Measurements from ENCODE around the gene ABHD2.

The ABHD2 gene

DNA sequence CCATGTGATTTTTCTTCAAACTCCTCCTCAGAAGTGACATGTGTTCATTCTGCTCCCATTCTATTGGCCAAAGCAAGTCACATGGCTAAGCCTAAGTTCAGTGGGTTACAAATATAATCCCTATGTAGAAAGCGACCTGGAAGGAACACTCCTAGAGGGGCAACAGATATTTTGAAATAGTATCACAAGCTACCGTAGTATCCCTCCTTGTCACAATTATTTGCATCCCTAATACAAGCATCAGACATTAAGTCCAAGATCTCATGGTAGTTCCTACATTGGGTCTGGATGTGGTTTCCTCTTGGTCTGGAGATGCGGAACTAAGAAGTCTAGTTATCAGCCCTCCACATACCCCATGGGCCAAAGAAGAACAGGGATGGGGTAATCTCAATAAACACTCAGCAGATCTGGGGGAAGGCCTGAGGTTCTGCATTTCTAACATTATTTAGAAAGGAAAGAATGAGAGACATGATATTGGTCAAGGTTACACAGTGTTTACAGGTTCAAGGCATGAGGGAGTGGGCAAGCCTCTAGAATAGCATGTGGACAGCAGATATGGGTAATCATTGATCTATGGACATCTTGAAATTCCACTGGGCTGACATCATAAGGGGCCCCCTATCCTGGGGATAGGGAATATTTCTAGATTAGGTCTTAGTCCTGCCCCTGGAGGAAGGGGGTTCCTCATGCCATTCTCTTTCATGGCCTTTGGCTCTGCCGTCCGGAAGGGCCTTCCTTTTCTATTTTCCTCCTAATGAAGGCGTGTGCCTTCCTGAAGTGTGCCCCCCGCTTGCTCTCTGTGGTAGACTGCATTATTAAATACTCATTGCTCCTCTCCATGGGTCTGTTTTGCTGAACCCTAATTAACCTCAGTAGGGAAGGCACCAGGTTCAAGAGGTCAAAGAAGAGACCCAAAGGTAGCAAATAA, 17.8 kb upstream of the ABHD2 start:
- POLR2A ChIA-PET = no interaction called here
- Histone ChIP-seq H3K36me3 (ENCODE audit: control insufficient read depth in 2 of 2, insufficient read depth in 1 of 2, low read length in 2 of 2) (no peaks in the 10 kb centered on the region), H3K27ac (ENCODE audit: extremely low read depth, low read depth, low read length) (no peak overlapping the region), H3K9me3 (ENCODE audit: control insufficient read depth, insufficient read depth, low read depth, low read length) (no peaks in the 10 kb centered on the region), H3K4me1 (ENCODE audit: control insufficient read depth, insufficient read depth, low read length) (no peaks in the 10 kb centered on the region), H3K4me3 (ENCODE audit: low read depth, low read length) (no peak overlapping the region)
- TF ChIP-seq GLI4 (tag by site-specific recombination; IDR thresholded peaks at IDR 0.05) (no peak), ZBTB8A (tag by site-specific recombination; IDR thresholded peaks at IDR 0.05) (no peak), ZBTB48 (tag by site-specific recombination; IDR thresholded peaks at IDR 0.05) (no peak), ZFP41 (tag by site-specific recombination; IDR thresholded peaks at IDR 0.05; ENCODE audit: borderline replicate concordance) (no peak), ZNF416 (tag by site-specific recombination; IDR thresholded peaks at IDR 0.05) (no peak), ZNF335 (tag by site-specific recombination; conservative IDR thresholded peaks at IDR 0.05) (no peak), ZNF138 (tag by site-specific recombination; IDR thresholded peaks at IDR 0.05; ENCODE audit: borderline replicate concordance) (no peak), ZNF555 (tag by site-specific recombination; conservative IDR thresholded peaks at IDR 0.05) (no peak), ZNF548 (tag by site-specific recombination; IDR thresholded peaks at IDR 0.05) (no peak)
- TF ChIP-seq, protein P1, sequence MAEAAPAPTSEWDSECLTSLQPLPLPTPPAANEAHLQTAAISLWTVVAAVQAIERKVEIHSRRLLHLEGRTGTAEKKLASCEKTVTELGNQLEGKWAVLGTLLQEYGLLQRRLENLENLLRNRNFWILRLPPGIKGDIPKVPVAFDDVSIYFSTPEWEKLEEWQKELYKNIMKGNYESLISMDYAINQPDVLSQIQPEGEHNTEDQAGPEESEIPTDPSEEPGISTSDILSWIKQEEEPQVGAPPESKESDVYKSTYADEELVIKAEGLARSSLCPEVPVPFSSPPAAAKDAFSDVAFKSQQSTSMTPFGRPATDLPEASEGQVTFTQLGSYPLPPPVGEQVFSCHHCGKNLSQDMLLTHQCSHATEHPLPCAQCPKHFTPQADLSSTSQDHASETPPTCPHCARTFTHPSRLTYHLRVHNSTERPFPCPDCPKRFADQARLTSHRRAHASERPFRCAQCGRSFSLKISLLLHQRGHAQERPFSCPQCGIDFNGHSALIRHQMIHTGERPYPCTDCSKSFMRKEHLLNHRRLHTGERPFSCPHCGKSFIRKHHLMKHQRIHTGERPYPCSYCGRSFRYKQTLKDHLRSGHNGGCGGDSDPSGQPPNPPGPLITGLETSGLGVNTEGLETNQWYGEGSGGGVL (tag by site-specific recombination; IDR thresholded peaks at IDR 0.05) = no peak
- TF ChIP-seq, protein P2, sequence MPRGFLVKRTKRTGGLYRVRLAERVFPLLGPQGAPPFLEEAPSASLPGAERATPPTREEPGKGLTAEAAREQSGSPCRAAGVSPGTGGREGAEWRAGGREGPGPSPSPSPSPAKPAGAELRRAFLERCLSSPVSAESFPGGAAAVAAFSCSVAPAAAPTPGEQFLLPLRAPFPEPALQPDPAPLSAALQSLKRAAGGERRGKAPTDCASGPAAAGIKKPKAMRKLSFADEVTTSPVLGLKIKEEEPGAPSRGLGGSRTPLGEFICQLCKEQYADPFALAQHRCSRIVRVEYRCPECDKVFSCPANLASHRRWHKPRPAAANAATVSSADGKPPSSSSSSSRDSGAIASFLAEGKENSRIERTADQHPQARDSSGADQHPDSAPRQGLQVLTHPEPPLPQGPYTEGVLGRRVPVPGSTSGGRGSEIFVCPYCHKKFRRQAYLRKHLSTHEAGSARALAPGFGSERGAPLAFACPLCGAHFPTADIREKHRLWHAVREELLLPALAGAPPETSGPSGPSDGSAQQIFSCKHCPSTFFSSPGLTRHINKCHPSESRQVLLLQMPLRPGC (tag by site-specific recombination; IDR thresholded peaks at IDR 0.05) = no peak
- CTCF ChIA-PET = no interaction called here

DNA sequence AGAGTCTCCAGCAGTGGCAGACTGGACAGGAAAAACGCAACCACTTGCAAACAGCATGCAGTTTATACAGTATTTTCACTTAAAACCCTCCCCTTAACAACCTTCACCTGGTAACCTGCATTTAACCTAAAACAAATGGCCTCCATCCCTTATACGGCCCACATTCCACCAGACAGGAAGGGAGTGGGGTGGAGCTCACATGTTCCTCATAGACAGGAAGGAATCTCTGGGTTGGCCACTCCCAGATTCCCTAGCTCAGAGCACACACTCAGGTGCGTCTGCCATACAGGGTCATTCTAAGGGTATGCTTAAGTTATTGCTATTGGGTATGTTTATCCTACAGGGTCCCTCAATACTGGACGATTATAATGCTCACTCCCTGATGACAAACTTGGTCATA, 16.8 kb upstream of the ABHD2 start:
- POLR2A ChIA-PET = interaction anchor here (0.6 to 2.5 kb wide), 2 partner anchors 8 to 17 kb away, joined by 4 to 8 read pairs; partner anchors contain the start of gene ABHD2
- Histone ChIP-seq H3K36me3 (ENCODE audit: control insufficient read depth in 2 of 2, insufficient read depth in 1 of 2, low read length in 2 of 2) (no peaks in the 10 kb centered on the region), H3K27ac (ENCODE audit: extremely low read depth, low read depth, low read length) (no peak overlapping the region), H3K4me3 (ENCODE audit: low read depth, low read length) (no peak overlapping the region), H3K4me1 (ENCODE audit: control insufficient read depth, insufficient read depth, low read length) (no peaks in the 10 kb centered on the region), H3K9me3 (ENCODE audit: control insufficient read depth, insufficient read depth, low read depth, low read length) (no peaks in the 10 kb centered on the region)
- CTCF ChIA-PET = interaction anchor here (0.6 to 2.6 kb wide), 5 partner anchors 14 to 702 kb away, joined by 3 to 27 read pairs (median 4); no protein-coding TSS in a partner anchor
- no peak for TF ChIP-seq SALL2 (tag by site-specific recombination; IDR thresholded peaks at IDR 0.05; ENCODE audit: borderline replicate concordance)
- TF ChIP-seq, protein P3, sequence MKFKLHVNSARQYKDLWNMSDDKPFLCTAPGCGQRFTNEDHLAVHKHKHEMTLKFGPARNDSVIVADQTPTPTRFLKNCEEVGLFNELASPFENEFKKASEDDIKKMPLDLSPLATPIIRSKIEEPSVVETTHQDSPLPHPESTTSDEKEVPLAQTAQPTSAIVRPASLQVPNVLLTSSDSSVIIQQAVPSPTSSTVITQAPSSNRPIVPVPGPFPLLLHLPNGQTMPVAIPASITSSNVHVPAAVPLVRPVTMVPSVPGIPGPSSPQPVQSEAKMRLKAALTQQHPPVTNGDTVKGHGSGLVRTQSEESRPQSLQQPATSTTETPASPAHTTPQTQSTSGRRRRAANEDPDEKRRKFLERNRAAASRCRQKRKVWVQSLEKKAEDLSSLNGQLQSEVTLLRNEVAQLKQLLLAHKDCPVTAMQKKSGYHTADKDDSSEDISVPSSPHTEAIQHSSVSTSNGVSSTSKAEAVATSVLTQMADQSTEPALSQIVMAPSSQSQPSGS (tag by site-specific recombination; IDR thresholded peaks at IDR 0.05; ENCODE audit: low read depth) = no peak
- TF ChIP-seq, protein P4, sequence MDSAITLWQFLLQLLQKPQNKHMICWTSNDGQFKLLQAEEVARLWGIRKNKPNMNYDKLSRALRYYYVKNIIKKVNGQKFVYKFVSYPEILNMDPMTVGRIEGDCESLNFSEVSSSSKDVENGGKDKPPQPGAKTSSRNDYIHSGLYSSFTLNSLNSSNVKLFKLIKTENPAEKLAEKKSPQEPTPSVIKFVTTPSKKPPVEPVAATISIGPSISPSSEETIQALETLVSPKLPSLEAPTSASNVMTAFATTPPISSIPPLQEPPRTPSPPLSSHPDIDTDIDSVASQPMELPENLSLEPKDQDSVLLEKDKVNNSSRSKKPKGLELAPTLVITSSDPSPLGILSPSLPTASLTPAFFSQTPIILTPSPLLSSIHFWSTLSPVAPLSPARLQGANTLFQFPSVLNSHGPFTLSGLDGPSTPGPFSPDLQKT (IDR thresholded peaks at IDR 0.05; ENCODE audit: borderline replicate concordance, low read depth, low read length) = no peak
- TF ChIP-seq WT1 (tag by site-specific recombination; IDR thresholded peaks at IDR 0.05) = no peak
- no peak for TF ChIP-seq ZNF174 (tag by site-specific recombination; IDR thresholded peaks at IDR 0.05)
- TF ChIP-seq ZNF394 (tag by site-specific recombination; IDR thresholded peaks at IDR 0.05; ENCODE audit: borderline replicate concordance) = no peak
- no peak for TF ChIP-seq GFI1B (tag by site-specific recombination; IDR thresholded peaks at IDR 0.05)
- no peak for TF ChIP-seq ZNF658 (tag by site-specific recombination; IDR thresholded peaks at IDR 0.05)
- TF ChIP-seq GLIS2 (tag by site-specific recombination; IDR thresholded peaks at IDR 0.05) = no peak
- no peak for TF ChIP-seq ZNF341 (tag by site-specific recombination; IDR thresholded peaks at IDR 0.05; ENCODE audit: low read depth)
- TF ChIP-seq OVOL3 (tag by site-specific recombination; IDR thresholded peaks at IDR 0.05) = no peak
- TF ChIP-seq ZNF10 (tag by site-specific recombination; IDR thresholded peaks at IDR 0.05) = no peak
- no peak for TF ChIP-seq KLF16 (tag by site-specific recombination; IDR thresholded peaks at IDR 0.05)
- TF ChIP-seq KLF8 (tag by site-specific recombination; IDR thresholded peaks at IDR 0.05) = no peak
- TF ChIP-seq IKZF3 (tag by site-specific recombination; IDR thresholded peaks at IDR 0.05) = no peak
- TF ChIP-seq ZNF354C (tag by site-specific recombination; IDR thresholded peaks at IDR 0.05; ENCODE audit: borderline replicate concordance, low read depth) = no peak
- TF ChIP-seq ZFHX2 (tag by site-specific recombination; conservative IDR thresholded peaks at IDR 0.05) = no peak
- TF ChIP-seq ZNF560 (tag by site-specific recombination; IDR thresholded peaks at IDR 0.05; ENCODE audit: borderline replicate concordance) = no peak
- no peak for TF ChIP-seq ZNF175 (tag by site-specific recombination; IDR thresholded peaks at IDR 0.05)

Data from HEK293 (cell line).